HepG2 (cell line): ENCODE results near the gene AP3M1. TPM values are rescaled to one million over a fixed set of nuclear protein-coding genes. Genes with fewer than 3 reads are reported as not detected.

ENCODE experiments used
- ATAC-seq: fragments of 200-7000 bp; cut with Tn5 transposase; 3 replicates; pipeline ENCODE4 v1.9.1; 2020; ENCODE audit warnings: mild to moderate bottlenecking, moderate library complexity
- BruUV-seq: library from RNA; stranded (reverse); fragments of 400-500 nt; replicated peaks from 2 replicates; lab custom pipeline; 2021; lab: Mats Ljungman, UMichigan
- CTCF ChIA-PET: fragments of 300-600 bp; formaldehyde crosslinking; extraction: SDS; loops from one replicate; lab custom pipeline; 2021; ENCODE audit warnings: low total read pairs, inconsistent platforms, low intra/inter-chr PET ratio; lab: Yijun Ruan, JAX
- POLR2A ChIA-PET: fragments of 350-600 bp; sonication (Branson Sonifier 250); formaldehyde crosslinking; loops from one replicate; lab custom pipeline; 2020; ENCODE audit warnings: antibody characterized with exemption, inconsistent platforms; lab: Yijun Ruan, JAX
- DNase-seq: peaks from one replicate; pipeline ENCODE4 v3.0.0-alpha.2; 2015; ENCODE audit warnings: low spot score
- FAIRE-seq: peaks from 3 replicates; lab custom pipeline; 2011; peaks lifted over from hg19 to GRCh38; lab: Jason Lieb, UNC
- H2AFZ ChIP-seq: one replicate; pipeline ENCODE4 v1.6.1; 2011; ENCODE audit warnings: low read length, inconsistent platforms
- H3K27ac ChIP-seq: fragments of 300-600 bp; 3 replicates; pipeline ENCODE4 v1.8.0; 2011; ENCODE audit warnings: mixed run types, mild to moderate bottlenecking, mixed read lengths, low read length, inconsistent platforms; ENCODE audit not compliant: insufficient read depth; ENCODE audit errors: extremely low read length
- H3K27me3 ChIP-seq, 2 experiments: fragments of 200-600 bp in 1 of 2; 2 replicates in 1 of 2; 3 replicates in 1 of 2; pipeline versions ENCODE4 v1.6.0 to v1.8.0; 2011; ENCODE audit warnings: low read length in 2 of 2, mild to moderate bottlenecking in 2 of 2, moderate library complexity in 2 of 2, inconsistent platforms in 1 of 2; ENCODE audit not compliant: insufficient read depth in 2 of 2, control insufficient read depth in 1 of 2
- H3K36me3 ChIP-seq, 2 experiments: fragments of 200-600 bp in 1 of 2; replicated peaks in 1 of 2; 2 replicates in 1 of 2; 3 replicates in 1 of 2; pipeline versions ENCODE4 v1.5.1 to v1.8.0; 2011; ENCODE audit warnings: low read length in 2 of 2, inconsistent platforms in 1 of 2; ENCODE audit not compliant: insufficient read depth in 2 of 2, control insufficient read depth in 1 of 2
- H3K4me1 ChIP-seq: 2 replicates; pipeline ENCODE4 v1.5.1; 2012; ENCODE audit warnings: low read length, inconsistent platforms; ENCODE audit not compliant: insufficient read depth
- H3K4me2 ChIP-seq: 2 replicates; pipeline ENCODE4 v1.6.0; 2011; ENCODE audit warnings: low read depth, low read length, inconsistent platforms
- H3K4me3 ChIP-seq, 3 experiments: fragments of 200-600 bp in 1 of 3; sonication (generic), shearing (Covaris generic) in 1 of 3; replicated peaks in 1 of 3; 2 replicates each; pipeline ENCODE4 v1.5.1; 2011 to 2016; ENCODE audit warnings: low read length in 3 of 3, inconsistent platforms in 2 of 3, low read depth in 2 of 3, mild to moderate bottlenecking in 2 of 3, control low read depth in 1 of 3, mixed read lengths in 1 of 3; ENCODE audit not compliant: insufficient read depth in 1 of 3
- H3K79me2 ChIP-seq: one replicate; pipeline ENCODE4 v1.6.1; 2011; ENCODE audit warnings: low read length, inconsistent platforms; ENCODE audit not compliant: insufficient read depth
- H3K9ac ChIP-seq: 2 replicates; pipeline ENCODE4 v1.6.0; 2011; ENCODE audit warnings: mild to moderate bottlenecking, low read depth, low read length, inconsistent platforms; ENCODE audit not compliant: insufficient read depth
- H3K9me3 ChIP-seq: 2 replicates; pipeline ENCODE4 v1.5.1; 2012; ENCODE audit warnings: mild to moderate bottlenecking, low read length
- H4K20me1 ChIP-seq: 2 replicates; pipeline ENCODE4 v1.6.0; 2011; ENCODE audit warnings: inconsistent platforms, mild to moderate bottlenecking, low read length, moderate library complexity; ENCODE audit not compliant: insufficient read depth
- AGO2 ChIP-seq: fragments of 200-400 bp; formaldehyde crosslinking; optimal IDR thresholded peaks from 2 replicates; pipeline ENCODE3; 2017; ENCODE audit warnings: mild to moderate bottlenecking, low read depth, low read length, moderate library complexity
- BCL6 ChIP-seq: IDR thresholded peaks from 2 replicates; pipeline ENCODE4 v1.6.1; 2016; ENCODE audit warnings: missing genetic modification reagents, missing compliant biosample characterization
- E2F5 ChIP-seq: sonication (generic); formaldehyde crosslinking; conservative IDR thresholded peaks from 2 replicates; pipeline ENCODE4 v1.4.0; 2020; ENCODE audit warnings: missing genetic modification reagents
- HOMEZ ChIP-seq: IDR thresholded peaks from 2 replicates; pipeline ENCODE4 v1.6.1; 2016; ENCODE audit warnings: low read depth
- POLR2AphosphoS5 ChIP-seq: IDR thresholded peaks from 2 replicates; pipeline ENCODE4 v1.6.1; 2012; ENCODE audit warnings: low read depth, low read length
- SOX6 ChIP-seq, 2 experiments: fragments of 450-650 bp in 1 of 2; sonication (generic) in 1 of 2; formaldehyde crosslinking in 1 of 2; IDR thresholded peaks; 2 replicates each; pipeline versions ENCODE4 v1.4.0 to v1.6.1; 2017 to 2020; ENCODE audit warnings: antibody characterized with exemption in 1 of 2, mild to moderate bottlenecking in 1 of 2, missing genetic modification reagents in 1 of 2
- ZBTB2 ChIP-seq: sonication (generic); formaldehyde crosslinking; IDR thresholded peaks from 2 replicates; pipeline ENCODE4 v1.8.0; 2022; ENCODE audit warnings: low read depth, missing genetic modification reagents
- ZMAT3 ChIP-seq: sonication (generic); formaldehyde crosslinking; conservative IDR thresholded peaks from 2 replicates; pipeline ENCODE4 v1.7.0; 2021; ENCODE audit warnings: missing genetic modification reagents
- ZNF142 ChIP-seq: sonication (generic); formaldehyde crosslinking; IDR thresholded peaks from 2 replicates; pipeline ENCODE4 v1.4.0; 2020; ENCODE audit warnings: missing genetic modification reagents
- ZNF720 ChIP-seq: sonication (generic); formaldehyde crosslinking; IDR thresholded peaks from 2 replicates; pipeline ENCODE4 v1.4.0; 2020; ENCODE audit warnings: missing genetic modification reagents
- ZNF747 ChIP-seq: sonication (generic); formaldehyde crosslinking; IDR thresholded peaks from 2 replicates; pipeline ENCODE4 v1.8.1; 2023; ENCODE audit warnings: missing genetic modification reagents, mild to moderate bottlenecking, borderline replicate concordance
- WGBS: methylation state at CpG from one replicate; pipeline ENCODE4 v1.1.6; 2017; ENCODE audit warnings: low lambda C conversion rate; 5-methylcytosine and 5-hydroxymethylcytosine counted together
- in situ Hi-C: cut with HindIII; loops from 2 replicates; pipeline ENCODE4 v1.10.0; 2017; ENCODE audit warnings: low pct_unique_long_range_greater_than_20kb; ENCODE audit not compliant: extremely low pct_ligation_motif_present
- intact Hi-C: fragments of 100-400 bp; cut with micrococcal nuclease; formaldehyde crosslinking; loops from one replicate; pipeline ENCODE4 v1.10.0; 2022; ENCODE audit not compliant: unreplicated experiment
- polyA plus RNA-seq, 8 experiments: library from polyadenylated mRNA; depleted of rRNA in 3 of 8; stranded (reverse) in 7 of 8; unstranded in 1 of 8; fragments of >200 nt; fragmentation: Illumina TruSeq in 4 of 8; extraction: Trizol in 4 of 8; gene quantifications; 2 replicates each; pipeline versions ENCODE4 v1.2.1 to v1.2.3, GENCODE V29; 2011 to 2016; ENCODE audit warnings: low read depth in 4 of 8, missing spikeins in 1 of 8, mixed read lengths in 1 of 8; ENCODE audit not compliant: insufficient read depth in 1 of 8
- total RNA-seq, 5 experiments: library from RNA; depleted of rRNA; stranded (reverse); fragments of >200 nt; fragmentation: Illumina TruSeq; extraction: Trizol; gene quantifications; 2 replicates each; pipeline ENCODE4 v1.2.3, GENCODE V29; 2016; ENCODE audit warnings: low read depth in 1 of 5

AP3M1 gene
- total and polyA plus RNA-seq, 2 of the 13 experiments (the other 11 are each of a cell fraction or from before 2014, with no cell fraction given) = 29.0 to 31.6 TPM

GRCh38 chr10:74097776-74098175, 52.9 kb downstream of the AP3M1 start:
- TF ChIP-seq AGO2 (no peak), ZNF720 (CRISPR knock-in tag) (no peak), ZNF142 (CRISPR knock-in tag) (no peak), ZNF747 (CRISPR knock-in tag) (no peak), BCL6 (0 out of 2 replicates have a peak, but pooled peaks have one; percentile 24), ZMAT3 (CRISPR knock-in tag) (no peak), POLR2AphosphoS5 (no peak), SOX6 (IDR thresholded peaks at IDR 0.05) (no peak), SOX6 (CRISPR knock-in tag; IDR thresholded peaks at IDR 0.05) (no peak), E2F5 (CRISPR knock-in tag) (no peak), HOMEZ (CRISPR knock-in tag) (peak; percentile 79; the same call in 1 of the 2 replicates), ZBTB2 (no peak)
- Histone ChIP-seq H3K4me1 (no peaks in the 10 kb centered on the region), H2AFZ (no peak overlapping the region), H4K20me1 (no peaks in the 10 kb centered on the region), H3K79me2 (no peaks in the 10 kb centered on the region), H3K4me2 (no peak overlapping the region), H3K27ac (no peak overlapping the region), H3K9me3 (no peaks in the 10 kb centered on the region), H3K27me3 (no peaks in the 10 kb centered on the region), H3K4me3 (no peak overlapping the region), H3K36me3 (peaks cover 14 to 60% of the 10 kb centered on the region in 2 experiments; a peak in 4 of 5 replicates), H3K9ac (no peak overlapping the region)
- DNase-seq (no peak), ATAC-seq (no peak), FAIRE-seq (no peak)
- ChIA-PET POLR2A (no interaction called here), CTCF (no interaction called here)
- in situ Hi-C loops (no loop called here), intact Hi-C loops (no loop called here)
- BruUV-seq = no TSS peak
- WGBS = 86% methylated on average over 9 of the region's 9 CpGs
